ENCODE results near the gene MAP1LC3B.
"Not testable (repeated sequence)": the region's sequence is repeated elsewhere in the genome, so short reads cannot be mapped to it uniquely, and the experiment has no call there.

The MAP1LC3B gene

DNA sequence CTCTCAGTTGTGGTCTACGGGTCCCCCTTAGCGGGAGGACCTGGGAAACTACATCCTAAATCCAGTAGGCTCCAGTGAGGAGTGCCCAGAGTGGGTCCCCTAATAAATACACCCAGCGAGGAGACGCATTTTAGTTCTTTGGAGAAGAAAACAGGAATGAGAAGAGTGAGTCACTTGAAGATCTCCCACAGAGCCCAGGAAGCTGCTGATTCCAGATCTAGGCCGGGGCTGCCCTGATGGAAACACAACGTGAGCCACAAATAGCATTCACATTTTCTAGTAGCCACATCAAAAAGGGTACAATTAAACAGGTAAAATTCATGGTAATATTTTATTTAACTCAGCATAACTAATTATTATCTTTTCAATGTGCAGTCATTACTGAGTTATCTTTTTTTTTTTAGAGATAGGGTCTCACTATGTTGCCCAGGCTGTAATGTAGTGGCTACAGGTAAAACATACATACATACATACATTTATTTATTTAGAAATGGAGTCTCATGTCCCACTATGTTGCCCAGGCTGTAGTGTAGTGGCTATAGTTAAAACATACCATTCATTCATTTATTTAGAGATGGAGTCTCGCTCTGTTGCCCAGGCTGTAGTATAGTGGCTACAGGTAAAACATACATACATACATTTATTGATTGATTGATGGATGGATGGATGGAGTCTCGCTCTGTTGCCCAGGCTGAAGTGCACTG is 30.1 kb upstream of the MAP1LC3B start:
- no peak for DNase-seq

DNA sequence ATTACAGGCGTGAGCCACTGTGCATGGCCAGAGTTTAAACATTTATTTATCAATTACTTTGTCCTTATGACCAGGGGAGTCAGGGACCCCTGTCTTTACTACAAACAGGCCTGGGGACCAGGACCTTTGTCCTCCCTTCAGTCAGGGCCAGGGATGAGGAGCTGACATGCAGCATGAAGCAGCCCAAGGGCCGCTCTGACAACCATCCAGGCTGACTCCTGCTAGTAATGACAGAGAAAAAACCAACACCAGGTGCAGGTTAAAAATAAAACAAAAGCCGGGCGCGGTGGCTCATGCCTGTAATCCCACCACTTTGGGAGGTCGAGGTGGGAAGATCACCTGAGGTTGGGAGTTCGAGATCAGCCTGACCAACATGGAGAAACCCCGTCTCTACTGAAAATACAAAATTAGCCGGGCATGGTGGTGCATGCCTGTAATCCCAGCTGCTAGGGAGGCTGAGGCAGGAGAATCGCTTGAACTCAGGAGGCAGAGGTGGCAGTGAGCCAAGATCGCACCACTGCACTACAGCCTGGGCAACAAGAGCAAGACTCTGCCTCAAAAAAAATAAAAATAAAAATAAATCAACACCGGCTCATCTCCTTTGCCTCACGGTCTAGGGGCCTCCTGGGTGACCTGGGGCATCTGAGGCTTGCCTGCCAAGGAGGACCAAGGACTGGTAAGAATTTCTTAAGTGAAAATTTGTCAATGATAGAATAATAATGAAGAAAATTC is 29.1 kb upstream of the MAP1LC3B start:
- DNase-seq, result not testable (repeated sequence)

DNA sequence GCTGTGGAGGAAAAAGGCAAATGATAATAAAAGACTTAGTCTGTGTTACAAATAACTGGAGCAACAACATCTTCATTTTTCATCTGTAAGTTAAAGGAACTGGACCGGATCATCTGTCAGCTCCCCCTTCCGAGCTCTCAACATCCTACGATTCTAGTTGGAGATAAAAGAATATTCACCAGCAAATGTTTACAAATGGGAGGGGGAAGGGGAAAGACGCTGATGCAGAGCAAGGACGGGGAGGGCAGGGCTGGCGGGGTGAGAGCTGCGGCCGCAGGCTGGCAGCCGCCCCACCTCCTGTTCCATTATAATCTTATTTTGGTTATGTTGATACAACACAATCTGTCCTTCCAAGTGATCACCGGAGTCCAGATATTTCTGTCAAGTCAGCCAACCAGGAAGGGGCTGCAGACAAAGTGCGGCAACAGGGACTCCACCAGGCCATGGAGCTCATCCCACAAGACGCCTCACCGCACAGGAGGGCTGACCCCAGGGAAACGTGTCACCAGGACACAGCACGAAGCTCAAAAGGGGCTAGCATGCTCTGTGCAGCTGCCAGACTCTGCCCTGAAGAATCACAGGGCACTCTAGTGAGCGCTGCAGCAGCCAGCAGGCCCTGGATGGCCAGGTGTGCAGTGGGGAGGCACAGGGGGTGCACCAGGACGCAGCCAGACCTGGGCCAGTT is 28.2 kb upstream of the MAP1LC3B start:
- no peak for DNase-seq

DNA sequence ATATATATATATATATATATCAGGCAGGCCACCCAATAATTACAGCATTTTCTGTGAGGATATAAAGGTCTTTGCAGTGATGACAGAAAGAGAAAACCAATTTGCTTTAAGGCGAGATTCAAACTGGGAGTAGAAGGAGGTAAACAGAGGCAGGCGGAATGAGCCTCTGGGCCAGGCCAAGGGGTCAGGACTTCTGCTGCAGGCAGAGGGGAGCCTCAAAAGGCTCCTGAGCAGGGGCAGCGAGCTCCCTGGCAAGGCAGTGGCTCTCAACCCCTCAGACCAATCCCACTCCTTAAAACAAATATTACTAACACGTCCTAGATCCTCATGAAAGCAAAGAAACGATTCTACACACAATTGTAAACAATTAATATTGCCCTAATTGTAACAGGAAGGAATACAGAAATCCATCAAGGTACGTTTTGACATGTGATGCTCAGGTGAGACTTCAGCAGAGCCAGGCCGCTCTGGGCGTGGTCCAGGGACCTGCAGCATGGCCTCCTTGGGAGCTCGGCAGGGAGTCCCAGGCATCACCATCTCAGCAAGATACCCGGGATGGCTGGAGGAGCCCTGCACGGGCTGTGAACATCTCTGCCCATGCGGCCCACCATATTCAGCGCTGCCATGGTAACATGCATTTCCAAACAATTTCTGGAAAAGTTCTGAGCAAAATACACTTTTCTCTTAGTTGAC is 27.0 kb upstream of the MAP1LC3B start:
- DNase-seq, result no peak

GRCh38 chr16:87366288-87366687 is 25.8 kb upstream of the MAP1LC3B start:
- DNase-seq, result no peak

DNA sequence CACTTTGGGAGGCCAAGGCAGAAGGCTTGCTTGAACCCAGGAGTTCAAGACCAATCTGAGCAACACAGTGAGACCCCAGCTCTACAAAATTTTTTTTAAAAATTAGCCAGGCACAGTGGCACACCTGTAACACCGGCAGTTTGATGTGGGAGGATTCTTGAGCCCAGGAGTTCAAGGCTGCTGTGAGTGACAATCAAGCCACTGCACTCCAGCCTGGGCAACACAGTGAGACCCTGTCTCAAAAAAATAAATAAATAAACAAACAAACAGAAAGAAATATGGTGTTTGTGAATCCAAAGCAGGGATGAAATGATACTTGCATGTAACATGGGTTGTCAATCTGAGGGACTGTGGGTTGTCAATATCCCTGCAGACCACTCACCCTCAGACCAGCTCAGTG is 25.2 kb upstream of the MAP1LC3B start:
- DNase-seq, result no peak

- no peak for DNase-seq
These were observed 24.6 kb upstream of the MAP1LC3B start for GRCh38 chr16:87367529-87367928.

DNA sequence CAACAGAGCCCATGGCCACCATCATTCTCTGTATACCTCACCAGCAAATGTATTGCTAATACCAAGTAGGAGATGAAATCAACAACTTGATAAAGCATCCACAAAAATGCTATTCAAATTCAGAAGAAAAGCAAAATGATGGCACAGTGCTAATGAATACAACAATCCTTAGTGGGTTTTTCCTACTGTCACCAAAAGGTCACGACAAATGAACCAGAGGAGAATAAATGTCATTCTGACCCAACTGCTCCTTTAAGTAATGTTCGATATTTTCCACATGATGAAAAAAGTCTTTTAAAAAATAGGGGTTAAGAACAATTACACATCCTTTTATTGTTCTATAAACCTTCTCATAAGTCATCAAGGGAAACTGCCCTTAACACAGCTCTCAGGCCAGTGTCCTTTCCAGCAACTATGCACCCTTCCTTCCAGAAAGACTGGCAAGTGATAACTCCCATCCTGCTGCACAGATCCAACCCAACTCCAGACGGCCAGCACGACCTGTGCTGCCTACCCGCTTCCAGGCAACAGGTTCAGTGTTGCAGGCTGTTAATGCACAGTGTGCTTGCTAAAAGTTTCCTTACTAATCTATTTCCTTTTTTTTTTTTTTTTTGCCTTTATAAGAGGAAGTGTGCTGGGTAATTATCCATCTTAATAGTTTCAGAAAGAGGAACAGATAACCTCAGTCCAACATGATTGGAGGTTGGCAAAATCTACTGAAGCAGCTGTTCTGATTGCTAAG is 23.9 kb upstream of the MAP1LC3B start:
- no peak for DNase-seq

DNA sequence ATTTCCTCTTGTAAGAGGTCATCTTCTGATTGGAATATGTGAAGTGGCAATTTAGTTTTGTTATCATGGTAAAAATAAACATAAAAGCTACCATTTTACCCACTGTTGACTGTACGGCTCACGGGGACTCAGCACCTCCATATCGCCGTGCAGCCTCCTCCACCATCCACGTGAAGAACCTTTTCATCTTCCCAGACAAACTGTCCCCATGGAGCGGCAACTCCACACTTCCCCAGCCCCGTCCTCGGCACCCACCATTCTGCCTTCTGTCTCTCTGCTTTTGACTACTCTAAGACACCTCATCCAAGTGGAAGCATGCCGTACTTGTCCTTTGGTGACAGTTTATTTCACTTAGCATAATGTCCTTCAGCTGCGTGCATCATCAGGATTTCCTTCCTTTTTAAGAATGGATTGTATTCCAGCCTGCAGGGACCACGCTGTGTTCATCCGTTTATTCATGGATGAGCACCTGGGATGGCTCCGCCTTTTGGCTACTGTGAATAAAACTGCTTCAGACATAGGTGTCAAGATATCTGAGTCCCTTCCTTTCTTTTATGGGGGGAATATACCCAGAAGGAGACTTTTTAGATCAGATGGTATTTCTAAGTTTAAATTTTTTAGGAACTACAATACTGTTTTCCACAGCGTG is 22.9 kb upstream of the MAP1LC3B start:
- DNase-seq, result no peak

DNA sequence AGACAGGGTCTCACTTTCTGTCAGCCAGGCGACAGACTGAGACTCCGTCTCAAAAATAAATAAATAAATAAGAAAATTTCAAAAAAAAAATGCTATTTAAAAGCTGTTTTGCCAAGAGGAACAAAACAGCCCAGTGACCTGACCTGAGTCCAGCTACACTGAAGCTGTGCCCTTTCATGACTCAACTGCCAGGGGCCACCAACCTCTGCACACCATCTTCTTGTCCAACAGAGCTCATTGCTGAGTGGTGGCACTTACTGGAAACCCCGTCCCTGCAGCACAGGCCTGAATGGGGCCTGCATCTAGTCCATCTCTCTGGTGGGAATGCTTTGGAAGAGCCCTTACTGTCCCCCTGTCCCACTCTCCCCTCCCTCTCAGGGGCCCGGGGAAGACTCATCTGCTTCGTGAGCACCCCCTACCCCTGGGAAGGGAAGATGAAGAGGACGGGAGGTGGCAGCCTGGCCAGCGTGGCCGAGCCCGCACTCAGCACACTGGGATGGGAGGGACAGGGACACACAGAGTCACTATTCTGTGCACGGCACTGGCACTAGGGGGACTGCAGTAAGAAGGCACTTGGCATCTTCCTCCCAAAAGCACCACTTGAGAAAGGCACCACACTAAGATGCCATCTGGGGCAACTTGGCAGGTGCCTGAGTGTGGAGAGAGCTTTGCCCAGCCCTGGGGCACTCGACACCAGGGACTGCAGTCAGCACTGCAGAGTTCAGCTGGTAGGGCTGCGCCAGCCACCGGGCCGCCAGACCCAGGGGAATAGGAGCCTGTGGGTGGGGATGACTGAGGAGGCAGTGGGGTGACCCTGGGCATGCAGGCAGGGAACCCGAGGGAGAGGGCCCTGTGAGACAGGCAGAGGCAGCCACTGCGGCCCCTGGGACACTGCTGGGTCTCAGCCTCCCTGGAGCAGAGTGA is 22.1 kb upstream of the MAP1LC3B start:
- no peak for DNase-seq

DNA sequence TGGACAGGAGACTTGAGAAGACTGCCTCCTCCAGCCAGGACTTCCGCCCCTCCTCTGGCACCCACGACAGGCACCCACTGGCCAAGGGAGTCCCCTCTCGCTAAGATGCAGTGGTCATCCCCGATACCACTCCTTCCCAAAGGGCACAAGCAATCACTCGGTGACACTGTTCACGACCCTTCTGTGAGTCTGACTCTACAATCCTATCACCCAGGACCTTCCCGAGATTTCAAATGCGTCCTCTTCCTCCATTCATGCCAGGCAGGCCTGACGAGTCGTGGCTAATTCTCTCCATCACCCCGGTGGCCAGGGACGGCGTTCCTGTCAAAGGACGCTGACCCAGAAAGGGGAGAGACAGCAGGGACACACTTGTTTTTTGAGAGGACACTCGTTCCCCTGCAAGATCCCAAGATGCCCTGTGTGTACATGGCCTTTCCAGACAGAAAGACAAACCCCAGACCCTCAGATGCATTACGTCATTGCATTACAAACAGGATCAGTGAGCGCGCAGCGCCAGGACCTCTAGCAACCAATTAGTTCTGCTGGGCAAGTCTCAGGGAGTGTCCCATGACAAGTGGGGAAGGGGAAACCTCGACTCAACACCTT is 20.8 kb upstream of the MAP1LC3B start:
- no peak for DNase-seq

- no peak for DNase-seq
These were observed 19.8 kb upstream of the MAP1LC3B start for GRCh38 chr16:87372305-87372704.

GRCh38 chr16:87374313-87374712 is 17.8 kb upstream of the MAP1LC3B start:
- DNase-seq, result no peak

- no peak for DNase-seq
These were observed 16.6 kb upstream of the MAP1LC3B start for GRCh38 chr16:87375426-87376135.

GRCh38 chr16:87376660-87377059 is 15.5 kb upstream of the MAP1LC3B start:
- no peak for DNase-seq

GRCh38 chr16:87379312-87379752 is 12.8 kb upstream of the MAP1LC3B start:
- DNase-seq, result not testable (repeated sequence)

- DNase-seq, result no peak
These were observed 11.7 kb upstream of the MAP1LC3B start for GRCh38 chr16:87380403-87380802.

DNA sequence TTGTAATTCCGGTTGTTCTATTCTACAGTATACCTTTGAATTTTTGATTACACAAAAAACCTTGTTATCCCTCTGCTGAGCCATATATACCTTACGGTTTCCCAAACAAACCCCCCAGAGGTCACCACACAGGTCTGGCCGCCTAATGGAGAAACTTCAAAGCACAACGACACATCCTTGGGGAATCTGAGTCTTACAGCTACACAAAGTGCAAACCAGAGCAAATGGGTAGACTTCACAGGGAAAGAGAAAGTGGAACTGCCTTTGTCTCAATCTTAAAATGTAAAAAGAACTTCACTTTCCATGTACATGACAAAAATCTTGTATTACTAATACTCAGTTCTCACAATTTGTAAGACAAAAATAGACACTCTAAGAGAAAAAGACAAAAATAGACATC is 11.3 kb upstream of the MAP1LC3B start:
- DNase-seq, result no peak

DNA sequence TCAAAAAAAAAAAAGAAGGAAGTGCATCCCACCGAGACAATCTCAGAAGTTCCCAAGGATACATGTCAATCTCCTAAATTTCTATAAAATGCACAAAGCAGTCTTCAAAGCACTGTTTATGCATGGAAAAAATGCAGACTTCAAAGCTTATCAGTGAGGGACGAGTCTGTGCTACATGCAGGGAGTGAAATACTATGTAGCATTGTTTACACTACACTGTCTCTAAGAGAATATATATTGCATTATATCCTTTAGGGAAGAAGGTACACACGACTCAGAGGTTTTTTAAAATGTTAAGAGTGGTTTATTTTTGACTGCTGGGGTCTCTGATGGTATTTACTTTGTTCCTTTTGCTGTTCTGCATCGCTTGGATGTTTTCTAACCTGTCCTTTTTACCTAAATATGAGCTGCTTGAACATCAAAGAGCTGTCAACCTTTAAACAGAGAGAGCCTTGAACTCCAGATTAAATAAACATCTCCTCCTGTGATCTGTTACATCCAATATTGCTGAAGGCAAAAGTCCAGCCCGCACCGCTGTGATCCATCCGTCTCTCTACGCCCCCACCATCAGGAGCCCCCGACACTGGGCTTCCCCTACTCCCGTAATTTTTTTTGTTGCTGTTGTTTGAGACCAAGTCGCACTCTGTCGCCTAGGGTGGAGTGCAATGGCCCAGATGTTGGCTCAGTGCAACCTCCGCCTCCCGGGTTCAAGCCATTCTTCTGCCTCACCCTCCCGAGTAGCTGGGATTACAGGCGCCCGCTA is 9.9 kb upstream of the MAP1LC3B start:
- DNase-seq, result no peak
